HG02840 (cell line): ENCODE data around the gene CDHR5.

Experiments
- ATAC-seq: cut with Tn5 transposase; IDR thresholded peaks from one replicate; pipeline ENCODE4 v1.9.1; 2021; ENCODE audit warnings: mild to moderate bottlenecking, moderate library complexity, moderate number of reproducible peaks; ENCODE audit not compliant: unreplicated experiment, low FRiP score

CDHR5 gene

DNA sequence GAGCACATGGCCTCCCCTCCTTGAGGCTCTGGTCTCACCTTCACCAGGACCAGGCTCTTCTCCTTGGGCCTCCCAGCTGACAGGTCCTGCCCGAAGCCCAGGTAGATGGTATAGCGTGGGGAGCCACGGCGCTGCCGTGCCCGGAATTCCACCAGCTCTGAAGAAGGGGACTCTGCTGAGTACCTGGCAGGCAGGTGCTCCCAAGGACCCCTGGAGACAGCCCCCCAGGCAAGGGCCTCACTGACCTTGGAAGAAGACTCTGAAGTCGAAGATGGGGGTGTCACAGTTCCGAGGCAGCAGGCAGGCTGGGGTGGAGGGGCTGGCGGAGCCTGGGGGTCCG lies 11.8 kb downstream of the CDHR5 start:
- ATAC-seq: no peak

DNA sequence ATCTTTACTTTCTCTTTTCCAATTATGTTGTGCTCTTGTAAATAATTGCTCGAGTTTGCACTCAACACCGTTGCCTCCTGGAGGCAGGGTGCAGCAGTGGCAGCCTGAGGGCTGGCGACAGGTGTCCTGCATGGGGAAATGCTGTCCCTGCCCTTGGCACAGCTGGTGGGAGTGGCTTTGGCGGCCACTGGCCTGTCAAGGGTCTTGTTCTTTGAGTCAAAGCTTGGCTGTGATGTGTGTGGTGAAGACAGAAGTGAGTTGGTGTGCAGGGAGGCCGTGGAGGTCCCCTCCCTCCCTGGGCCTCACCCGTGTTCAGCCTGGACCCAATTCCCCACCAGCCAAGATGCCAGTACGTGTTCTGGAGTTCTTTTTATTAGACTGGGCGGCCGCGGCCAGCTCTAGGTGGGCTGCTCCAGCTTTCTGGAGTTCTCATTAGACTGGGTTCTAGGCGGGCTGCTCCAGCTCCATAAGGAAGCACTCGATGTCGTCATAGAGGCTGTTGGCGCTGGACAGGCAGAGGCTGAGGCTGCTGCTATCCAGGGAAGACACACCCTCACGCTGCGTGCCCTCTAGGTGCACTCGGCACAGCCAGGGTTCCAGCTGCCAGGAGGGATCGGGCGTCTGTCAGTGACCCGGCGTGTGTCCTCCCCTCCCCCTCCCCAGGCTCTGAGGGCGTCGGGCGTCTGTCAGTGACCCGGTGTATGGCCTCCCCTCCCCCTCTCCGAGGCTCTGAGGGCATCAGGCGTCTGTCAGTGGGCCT lies 12.4 kb downstream of the CDHR5 start:
- ATAC-seq: no peak

DNA sequence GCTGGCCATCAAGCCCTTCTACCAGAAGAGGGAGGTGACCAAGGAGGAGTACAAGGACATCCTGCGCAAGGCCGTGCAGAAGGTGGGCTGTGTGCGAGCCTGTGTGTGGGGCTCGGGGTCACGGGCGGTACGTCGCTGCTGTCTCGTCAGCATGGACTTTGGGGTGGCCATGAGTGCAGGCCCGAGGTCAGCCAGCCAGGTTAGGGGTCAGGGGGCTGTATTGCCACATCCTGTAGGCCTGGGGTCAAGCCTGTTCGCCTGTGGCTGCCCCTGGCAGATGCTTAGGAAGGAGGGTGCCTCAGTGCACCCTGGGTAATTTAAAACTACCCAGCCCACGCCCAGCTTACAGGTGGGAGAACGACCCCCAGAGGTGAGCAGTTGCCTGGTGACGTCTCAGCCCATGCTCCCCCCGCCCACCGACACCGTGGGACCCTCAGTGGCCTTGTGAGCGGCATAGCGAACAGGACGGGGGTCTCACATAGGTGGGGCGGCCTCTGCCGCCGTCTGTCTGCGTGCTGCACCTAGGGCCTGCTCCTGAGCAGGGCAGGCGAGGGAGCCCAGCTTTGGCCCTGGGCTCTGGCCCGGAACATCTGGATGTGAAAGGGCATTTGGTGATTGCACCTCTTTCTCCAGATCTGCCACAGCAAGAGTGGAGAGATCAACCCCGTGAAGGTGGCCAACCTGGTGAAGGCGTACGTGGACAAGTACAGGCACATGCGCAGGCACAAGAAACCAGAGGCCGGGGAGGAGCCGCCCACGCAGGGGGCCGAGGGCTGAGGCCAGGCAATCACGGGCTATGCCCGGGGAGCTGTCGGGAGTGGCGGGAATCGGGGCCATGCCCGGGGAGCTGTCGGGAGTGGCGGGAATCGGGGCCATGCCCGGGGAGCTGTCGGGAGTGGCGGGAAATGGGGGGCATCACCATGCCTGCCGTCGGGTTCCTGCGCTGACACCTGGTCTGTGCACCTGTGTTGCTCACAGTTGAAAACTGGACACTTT lies 13.5 kb downstream of the CDHR5 start:
- ATAC-seq: no peak

DNA sequence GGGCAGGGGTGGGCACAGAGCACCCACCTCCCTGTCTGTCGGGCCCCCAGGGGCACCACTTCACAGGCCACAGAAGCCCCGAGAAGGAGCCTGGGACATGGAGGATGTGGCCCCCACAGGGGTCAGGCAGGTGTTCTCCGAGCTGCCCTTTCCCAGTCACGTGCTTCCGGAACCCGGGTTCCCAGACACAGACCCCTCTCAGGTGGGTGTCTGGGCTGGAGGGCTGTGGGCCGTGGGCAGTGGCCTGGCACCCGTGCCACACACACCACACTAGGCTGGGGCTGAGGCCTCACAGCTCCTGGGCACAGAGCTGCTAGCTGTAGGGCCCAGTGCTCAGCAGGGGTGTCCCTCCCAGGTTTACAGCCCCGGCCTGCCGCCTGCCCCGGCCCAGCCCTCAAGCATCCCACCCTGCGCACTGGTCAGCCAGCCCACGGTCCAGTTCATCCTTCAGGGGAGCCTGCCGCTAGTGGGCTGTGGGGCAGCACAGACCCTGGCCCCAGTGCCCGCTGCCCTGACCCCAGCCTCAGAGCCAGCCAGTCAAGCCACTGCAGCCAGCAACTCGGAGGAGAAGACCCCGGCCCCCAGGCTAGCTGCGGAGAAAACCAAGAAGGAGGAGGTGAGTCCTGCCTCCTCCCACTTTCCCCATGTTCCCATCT lies 14.5 kb downstream of the CDHR5 start:
- ATAC-seq: no peak

DNA sequence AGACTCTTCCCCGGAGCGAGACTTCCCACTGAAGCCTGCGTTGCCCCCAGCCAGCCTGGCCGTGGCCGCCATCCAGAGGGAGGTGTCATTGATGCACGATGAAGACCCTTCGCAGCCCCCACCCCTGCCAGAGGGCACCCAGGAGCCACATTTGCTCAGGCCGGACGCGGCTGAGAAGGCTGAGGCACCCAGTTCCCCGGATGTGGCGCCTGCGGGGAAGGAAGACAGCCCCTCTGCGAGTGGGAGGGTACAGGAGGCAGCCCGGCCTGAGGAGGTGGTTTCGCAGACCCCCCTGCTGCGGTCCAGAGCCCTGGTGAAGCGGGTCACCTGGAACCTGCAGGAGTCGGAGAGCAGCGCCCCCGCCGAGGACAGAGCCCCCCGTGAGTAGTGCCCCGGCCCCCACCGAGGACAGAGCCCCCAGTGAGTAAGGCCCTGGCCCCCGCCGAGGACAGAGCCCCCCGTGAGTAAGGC lies 15.4 kb downstream of the CDHR5 start:
- ATAC-seq: no peak

DNA sequence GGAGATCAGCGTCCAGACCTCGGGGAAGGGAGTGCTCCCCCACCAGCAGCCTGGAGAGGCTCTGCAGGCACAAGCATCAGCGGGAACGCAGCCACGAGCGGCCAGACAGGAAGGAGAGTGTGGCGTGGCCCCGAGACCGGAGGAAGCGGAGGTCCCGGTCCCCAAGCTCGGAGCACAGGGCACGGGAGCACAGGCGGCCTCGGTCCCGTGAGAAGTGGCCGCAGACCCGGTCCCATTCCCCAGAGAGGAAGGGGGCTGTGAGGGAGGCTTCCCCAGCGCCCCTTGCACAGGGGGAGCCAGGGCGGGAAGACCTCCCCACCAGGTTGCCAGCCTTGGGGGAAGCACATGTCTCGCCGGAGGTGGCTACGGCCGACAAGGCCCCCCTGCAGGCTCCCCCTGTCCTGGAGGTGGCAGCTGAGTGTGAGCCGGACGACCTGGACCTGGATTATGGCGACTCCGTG lies 15.9 kb downstream of the CDHR5 start:
- no peak for ATAC-seq

DNA sequence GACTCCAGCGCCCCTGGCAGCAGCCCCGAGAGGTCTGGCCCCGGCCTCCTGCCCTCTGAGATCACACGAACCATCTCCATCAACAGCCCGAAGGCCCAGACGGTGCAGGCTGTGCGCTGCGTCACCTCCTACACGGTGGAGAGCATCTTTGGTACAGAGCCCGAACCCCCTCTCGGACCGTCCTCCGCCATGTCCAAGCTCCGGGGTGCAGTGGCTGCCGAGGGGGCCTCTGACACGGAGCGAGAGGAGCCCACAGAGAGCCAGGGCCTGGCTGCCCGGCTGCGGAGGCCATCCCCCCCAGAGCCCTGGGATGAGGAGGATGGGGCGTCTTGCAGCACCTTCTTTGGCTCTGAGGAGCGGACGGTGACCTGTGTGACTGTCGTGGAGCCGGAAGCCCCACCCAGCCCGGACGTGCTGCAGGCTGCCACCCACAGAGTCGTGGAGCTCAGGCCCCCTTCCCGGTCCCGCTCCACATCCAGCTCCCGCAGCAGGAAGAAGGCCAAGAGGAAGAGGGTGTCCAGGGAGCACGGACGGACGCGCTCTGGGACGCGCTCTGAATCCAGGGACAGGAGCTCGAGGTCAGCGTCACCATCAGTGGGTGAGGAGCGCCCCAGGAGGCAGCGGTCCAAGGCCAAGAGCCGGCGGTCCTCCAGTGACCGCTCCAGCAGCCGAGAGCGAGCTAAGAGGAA lies 16.6 kb downstream of the CDHR5 start:
- no peak for ATAC-seq

DNA sequence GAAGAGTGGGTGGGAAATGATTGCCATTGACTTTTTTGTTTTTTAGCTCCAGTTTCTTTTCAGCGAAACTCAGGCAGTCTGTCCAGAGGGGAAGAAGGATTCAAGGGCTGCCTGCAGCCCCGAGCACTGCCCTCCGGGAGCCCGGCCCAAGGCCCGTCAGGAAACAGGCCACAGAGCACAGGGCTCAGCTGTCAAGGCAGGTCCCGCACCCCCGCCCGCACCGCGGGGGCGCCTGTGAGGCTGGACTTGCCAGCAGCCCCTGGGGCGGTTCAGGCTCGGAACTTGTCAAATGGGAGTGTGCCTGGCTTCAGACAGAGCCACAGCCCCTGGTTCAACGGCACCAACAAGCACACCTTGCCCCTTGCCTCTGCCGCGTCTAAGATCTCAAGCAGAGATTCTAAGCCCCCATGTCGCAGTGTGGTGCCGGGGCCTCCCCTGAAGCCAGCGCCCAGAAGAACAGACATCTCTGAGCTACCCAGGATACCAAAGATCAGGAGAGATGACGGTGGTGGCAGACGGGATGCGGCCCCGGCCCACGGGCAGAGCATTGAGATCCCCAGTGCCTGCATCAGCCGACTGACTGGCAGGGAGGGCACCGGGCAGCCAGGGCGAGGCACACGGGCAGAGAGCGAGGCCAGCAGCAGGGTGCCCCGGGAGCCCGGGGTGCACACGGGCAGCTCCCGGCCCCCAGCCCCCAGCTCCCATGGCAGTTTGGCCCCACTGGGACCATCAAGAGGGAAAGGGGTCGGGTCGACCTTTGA lies 17.6 kb downstream of the CDHR5 start:
- ATAC-seq: no peak

DNA sequence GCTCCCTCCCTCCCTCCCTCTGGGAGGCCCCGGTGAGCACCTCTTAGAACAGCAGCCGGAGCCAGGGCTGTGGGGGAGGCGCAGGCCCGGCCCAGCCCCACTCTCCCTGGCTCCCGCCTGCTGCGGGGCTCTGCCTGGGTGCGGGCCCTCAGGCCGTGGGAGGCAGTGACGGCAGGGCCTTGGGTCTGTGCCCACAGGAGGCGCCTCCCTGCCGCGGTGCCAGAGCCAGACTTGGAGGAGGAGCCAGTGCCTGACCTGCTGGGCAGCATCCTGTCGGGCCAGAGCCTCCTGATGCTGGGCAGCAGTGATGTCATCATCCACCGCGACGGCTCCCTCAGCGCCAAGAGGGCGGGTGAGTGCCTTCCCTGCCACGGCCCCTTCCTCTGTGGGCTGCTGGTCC lies 18.5 kb downstream of the CDHR5 start:
- no peak for ATAC-seq

DNA sequence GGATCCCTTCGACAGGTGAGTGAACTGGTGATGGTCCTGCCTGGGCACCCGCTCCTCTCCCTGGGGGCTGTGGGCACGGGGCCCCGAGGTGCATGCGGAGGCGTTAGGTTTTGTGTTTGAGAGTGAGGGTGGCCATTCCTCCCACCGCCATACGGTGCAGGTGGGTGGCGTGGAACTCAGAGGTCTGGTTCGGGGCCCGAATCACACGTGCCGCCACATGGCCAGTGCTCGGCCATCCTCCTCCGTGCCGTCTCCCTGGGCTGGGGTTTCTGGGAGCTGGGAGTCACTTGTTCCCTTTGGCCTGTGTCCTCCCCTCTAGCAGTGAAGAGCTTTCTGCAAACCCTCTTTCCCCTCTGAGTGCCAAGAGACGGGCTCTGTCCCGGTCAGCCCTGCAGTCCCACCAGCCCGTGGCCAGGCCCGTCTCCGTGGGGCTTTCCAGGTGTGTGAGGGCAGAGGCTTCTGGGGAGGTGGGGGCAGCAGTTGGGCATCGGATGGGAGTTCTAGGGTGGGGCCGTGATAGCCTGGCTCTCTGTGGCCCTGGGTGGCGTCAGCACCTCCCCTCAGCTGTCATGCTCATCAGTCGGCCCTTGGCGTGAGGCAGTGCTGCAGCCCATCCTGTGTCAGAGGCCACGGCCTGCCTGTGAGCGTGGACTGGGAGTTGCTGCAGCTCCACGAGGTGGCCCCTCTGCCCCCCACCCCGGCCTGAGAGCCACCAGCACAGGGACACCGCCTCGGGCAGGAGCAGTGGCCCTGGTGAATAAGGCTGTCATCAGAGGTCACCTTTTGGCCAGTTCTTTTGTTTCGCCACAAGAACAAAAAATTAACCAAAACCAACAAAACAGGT lies 19.2 kb downstream of the CDHR5 start:
- no peak for ATAC-seq

DNA sequence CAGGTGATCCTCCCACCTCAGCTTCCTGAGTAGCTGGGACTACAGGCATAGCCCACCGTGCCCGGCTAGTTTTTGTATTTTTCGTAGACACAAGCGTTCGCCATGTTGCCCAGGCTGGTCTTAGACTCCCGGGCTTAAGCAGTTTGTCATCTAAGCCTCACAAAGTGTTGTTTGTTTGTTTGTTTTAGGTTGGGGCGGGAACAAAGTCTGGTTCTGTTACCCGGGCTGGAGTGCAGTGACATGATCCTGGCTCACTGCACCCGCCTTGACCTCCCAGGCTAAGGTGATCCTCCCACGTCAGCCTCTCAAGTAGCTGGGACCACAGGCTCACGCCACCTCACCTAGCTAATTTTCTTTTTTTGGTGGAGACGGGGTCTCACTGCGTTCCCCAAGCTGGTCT lies 21.6 kb downstream of the CDHR5 start:
- no peak for ATAC-seq

DNA sequence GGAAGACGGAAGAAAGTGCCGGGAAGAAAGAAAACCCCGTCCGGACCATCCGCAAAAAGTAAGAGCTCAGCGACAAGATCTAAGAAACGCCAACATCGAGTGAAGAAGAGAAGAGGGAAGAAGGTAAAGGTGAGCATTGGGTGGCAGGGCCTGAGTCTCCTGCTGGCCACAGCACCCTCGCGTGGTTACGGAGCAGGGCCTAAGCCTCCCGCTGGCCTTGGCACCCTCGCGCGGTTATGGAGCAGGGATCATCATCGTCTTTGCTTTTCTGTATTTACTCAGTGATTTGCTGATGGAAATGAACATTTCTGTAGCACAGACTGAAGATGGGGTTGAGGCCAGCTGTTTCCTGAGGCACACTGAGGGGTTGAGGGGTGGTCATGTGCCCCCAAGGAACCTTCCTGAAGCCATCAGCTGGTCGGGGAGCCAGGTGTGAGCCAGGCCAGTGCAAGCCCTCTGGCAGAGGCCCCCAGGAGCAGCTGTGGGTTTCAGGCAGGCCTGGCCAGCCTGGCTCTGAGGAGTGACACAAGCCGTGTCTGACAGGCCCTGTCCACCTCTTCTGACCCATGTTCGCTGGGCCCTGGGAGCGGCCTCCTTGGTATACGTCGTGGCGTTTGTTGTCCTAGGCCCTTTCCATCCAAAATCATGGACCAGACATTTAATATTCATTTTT lies 23.0 kb downstream of the CDHR5 start:
- ATAC-seq: no peak

DNA sequence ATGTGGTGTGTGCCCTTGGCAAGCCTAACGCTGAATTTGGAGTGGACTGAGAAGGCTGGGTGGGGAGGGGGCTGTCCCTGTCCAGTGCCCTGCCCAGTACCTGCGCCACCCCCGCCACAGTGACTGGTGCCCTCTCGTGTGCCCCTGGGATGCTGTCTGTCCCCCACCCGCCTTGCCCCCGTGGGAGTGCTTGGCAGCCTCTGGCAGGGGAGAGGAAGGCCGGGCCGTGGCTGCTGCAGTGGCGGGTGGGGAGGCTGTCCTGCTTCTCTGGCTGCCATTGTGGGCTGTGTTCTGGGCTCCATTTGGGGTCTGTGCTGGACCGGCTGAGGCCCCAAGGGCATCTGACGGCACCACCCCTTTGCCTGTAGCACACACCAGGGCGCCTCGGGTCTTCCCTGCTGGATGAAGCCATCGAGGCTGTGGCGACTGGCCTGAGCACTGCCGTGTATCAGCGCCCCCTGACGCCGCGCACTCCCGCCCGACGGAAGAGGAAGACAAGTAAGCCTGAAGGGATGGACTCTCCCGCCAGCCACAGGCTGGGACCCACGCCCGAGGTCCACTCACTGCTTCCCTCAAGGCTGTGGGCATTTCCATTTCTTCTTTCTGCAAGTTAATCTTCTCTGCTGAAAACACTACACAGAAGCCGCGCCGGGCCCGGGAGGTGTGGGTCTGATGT lies 26.6 kb downstream of the CDHR5 start:
- no peak for ATAC-seq

DNA sequence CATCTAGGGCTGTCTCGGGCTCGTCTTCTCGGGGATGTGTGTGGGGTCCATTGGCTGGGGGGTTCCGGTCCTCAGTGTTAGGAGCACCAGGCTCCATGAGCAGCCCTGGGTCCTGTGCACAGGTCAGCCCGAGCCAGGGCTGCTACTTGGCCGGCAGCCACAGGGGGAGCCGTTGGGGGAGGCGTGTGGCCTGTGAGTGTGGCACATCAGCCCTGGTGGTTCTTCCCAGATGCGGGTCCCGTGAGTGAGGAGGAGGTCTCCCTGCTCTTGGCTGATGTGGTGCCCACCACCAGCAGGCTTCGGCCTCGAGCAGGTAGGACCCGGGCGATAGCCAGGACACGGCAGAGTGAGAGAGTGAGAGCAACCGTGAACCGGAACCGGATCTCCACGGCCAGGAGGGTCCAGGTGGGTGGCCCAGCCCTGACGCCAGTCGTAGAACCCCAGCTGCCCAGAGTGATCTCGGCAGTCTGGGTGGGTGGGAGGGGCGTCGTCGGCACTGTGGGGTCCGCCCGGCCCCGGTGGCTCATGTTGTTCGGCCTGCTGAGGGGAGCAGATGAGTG lies 27.5 kb downstream of the CDHR5 start:
- no peak for ATAC-seq

DNA sequence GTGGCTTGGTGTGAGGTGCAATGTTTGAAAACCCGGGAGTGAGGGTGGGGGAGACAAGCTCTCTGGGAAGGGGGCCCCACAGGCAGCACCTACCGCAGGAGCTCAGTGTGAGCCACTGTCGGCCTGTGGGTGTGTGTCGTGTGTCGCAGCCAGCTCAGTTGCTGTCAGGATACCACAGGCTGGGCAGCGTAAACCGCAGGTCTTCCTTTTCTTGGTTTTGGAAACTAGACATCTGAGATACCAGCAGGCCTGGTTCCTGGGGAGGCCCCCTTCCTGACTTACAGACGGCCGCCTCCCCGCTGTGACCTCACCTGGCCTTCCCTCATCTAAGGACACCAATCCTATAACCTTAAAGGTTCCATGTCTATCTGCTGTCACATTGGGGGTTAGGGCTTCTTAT lies 28.4 kb downstream of the CDHR5 start:
- ATAC-seq: no peak

DNA sequence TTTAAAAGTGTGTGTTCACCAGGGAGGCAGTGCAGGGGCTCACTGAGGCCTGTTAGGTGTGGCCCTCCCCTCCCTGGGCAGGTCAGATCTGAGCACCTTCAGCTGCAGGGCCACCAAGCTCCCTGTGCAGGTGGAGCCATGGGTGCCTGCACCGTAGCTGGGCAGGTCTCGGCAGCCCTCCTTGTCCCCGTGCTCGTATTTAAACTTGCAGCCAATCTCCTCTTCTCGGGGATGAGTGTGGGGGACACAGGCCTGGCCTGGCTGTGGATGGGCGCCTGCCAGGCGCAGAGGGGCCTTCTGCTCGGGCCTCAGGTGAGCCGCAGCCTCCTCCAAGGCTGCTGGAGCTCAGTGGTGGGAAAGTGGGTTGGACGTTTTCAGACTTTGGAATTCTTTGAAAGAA lies 29.4 kb downstream of the CDHR5 start:
- no peak for ATAC-seq

DNA sequence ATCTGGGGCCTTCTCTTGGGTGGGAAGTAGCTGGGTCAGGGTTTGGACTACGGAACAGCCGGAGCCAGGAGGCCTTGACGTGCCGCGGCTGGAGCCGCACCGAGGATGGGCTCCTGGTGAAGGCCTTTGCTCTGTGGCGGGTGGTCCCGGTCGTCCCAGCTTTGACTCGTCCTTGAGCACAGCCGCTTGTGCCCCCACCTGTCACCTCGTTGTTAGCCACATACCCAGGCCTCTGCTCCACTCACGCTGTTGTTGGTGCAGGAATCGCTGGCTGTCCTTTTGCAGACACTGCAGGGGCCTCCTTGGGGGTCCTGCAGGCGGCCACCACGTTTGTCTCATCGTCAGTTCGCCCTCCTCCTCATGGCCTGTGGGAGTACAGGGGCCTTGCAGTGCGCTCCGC lies 31.4 kb downstream of the CDHR5 start:
- ATAC-seq: no peak
